Tibial nerve (tissue), 3 donors: ENCODE data around the gene SEMA3E.
"Not testable (repeated sequence)": the region's sequence is repeated elsewhere in the genome, so short reads cannot be mapped to it uniquely, and the experiment has no call there.

Experiments used
- CTCF ChIP-seq, 5 experiments: fragments of 200-600 bp in 3 of 5; fragments of 450-650 bp in 2 of 5; sonication (generic) in 3 of 5; IDR thresholded peaks; one replicate each; pipeline ENCODE4 v1.5.1; 2016 to 2019; ENCODE audit warnings: antibody characterized with exemption in 5 of 5, mild to moderate bottlenecking in 3 of 5, moderate library complexity in 2 of 5
- POLR2A ChIP-seq, 2 donors: fragments of 450-650 bp; IDR thresholded peaks; one replicate each; pipeline ENCODE4 v1.6.1; 2017; ENCODE audit warnings: antibody characterized with exemption in 2 of 2, mild to moderate bottlenecking in 2 of 2, moderate library complexity in 2 of 2

DNA sequence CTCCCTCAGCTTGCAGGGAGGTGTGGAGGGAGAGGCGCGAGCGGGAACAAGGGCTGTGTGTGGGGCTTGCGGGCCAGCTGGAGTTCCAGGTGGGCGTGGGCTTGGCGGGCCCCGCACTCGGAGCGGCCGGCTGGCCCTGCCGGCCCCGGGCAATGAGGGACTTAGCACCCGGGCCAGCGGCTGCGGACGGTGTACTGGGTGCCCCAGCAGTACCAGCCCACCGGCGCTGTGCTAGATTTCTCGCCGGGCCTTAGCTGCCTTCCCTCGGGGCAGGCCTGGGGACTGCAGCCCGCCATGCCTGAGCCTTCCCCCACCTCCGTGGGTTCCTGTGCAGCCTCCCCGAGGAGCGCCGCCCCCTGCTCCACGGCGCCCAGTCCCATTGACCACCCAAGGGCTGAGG lies 24.4 kb upstream of the SEMA3E start:
- not testable (repeated sequence) for TF ChIP-seq CTCF, POLR2A (IDR thresholded peaks at IDR 0.05)
